GM23338 (cell line): Measurements from ENCODE around the gene TSC22D3. TPM values are rescaled to one million over a fixed set of nuclear protein-coding genes. Genes with fewer than 3 reads are reported as not detected.

ENCODE experiments used
- ATAC-seq: fragments of 200-7000 bp; cut with Tn5 transposase; 3 replicates; pipeline ENCODE4 v1.9.1; 2020
- DNase-seq: peaks from one replicate; pipeline ENCODE4 v3.0.0-alpha.2; 2015; ENCODE audit warnings: low spot score
- H2AFZ ChIP-seq: fragments of 200-600 bp; sonication (generic); 2 replicates; pipeline ENCODE4 v1.8.0; 2016; ENCODE audit warnings: antibody characterized with exemption, mild to moderate bottlenecking, moderate library complexity
- H3F3A ChIP-seq: fragments of 200-600 bp; sonication (generic); replicated peaks from 2 replicates; pipeline ENCODE4 v1.8.0; 2017; ENCODE audit warnings: antibody characterized with exemption, mixed run types, low read depth
- H3K27ac ChIP-seq: fragments of 200-600 bp; sonication (generic); 2 replicates; pipeline ENCODE4 v1.6.1; 2016; ENCODE audit warnings: low read depth
- H3K27me3 ChIP-seq: fragments of 200-600 bp; sonication (generic); 2 replicates; pipeline ENCODE4 v1.8.0; 2016; ENCODE audit warnings: mild to moderate bottlenecking, mixed run types, moderate library complexity; ENCODE audit not compliant: insufficient read depth
- H3K36me3 ChIP-seq: fragments of 200-600 bp; sonication (generic); 2 replicates; pipeline ENCODE4 v1.8.0; 2016; ENCODE audit warnings: mild to moderate bottlenecking; ENCODE audit not compliant: insufficient read depth
- H3K4me1 ChIP-seq: fragments of 200-600 bp; sonication (generic); 2 replicates; pipeline ENCODE4 v1.8.0; 2016; ENCODE audit warnings: mild to moderate bottlenecking, moderate library complexity; ENCODE audit not compliant: insufficient read depth
- H3K4me2 ChIP-seq: fragments of 200-600 bp; sonication (generic); 2 replicates; pipeline ENCODE4 v1.7.1; 2017; ENCODE audit warnings: mixed run types
- H3K4me3 ChIP-seq: fragments of 200-600 bp; sonication (generic); 2 replicates; pipeline ENCODE4 v1.6.1; 2016; ENCODE audit warnings: mixed run types
- H3K79me2 ChIP-seq: fragments of 200-600 bp; sonication (generic); replicated peaks from 2 replicates; pipeline ENCODE4 v1.8.0; 2017; ENCODE audit warnings: mild to moderate bottlenecking; ENCODE audit not compliant: insufficient read depth
- H3K9me2 ChIP-seq: fragments of 200-600 bp; sonication (generic); 2 replicates; pipeline ENCODE4 v1.8.0; 2017; ENCODE audit not compliant: insufficient read depth
- H4K20me1 ChIP-seq: fragments of 200-600 bp; sonication (generic); replicated peaks from 2 replicates; pipeline ENCODE4 v1.8.0; 2017; ENCODE audit warnings: mild to moderate bottlenecking; ENCODE audit not compliant: insufficient read depth
- H3K27ac Mint-ChIP-seq: 2 replicates; pipeline ENCODE4 v1.8.0; 2020; ENCODE audit warnings: inconsistent platforms, mild to moderate bottlenecking, moderate library complexity, mixed read lengths
- H3K27me3 Mint-ChIP-seq: 3 replicates; pipeline ENCODE4 v1.8.0; 2022; ENCODE audit warnings: low read depth, mild to moderate bottlenecking, moderate library complexity, mixed read lengths, inconsistent platforms; ENCODE audit not compliant: insufficient read depth, poor library complexity
- H3K36me3 Mint-ChIP-seq: 3 replicates; pipeline ENCODE4 v1.8.0; 2021; ENCODE audit warnings: low read depth, mild to moderate bottlenecking, inconsistent platforms, moderate library complexity, mixed read lengths
- H3K4me1 Mint-ChIP-seq: 3 replicates; pipeline ENCODE4 v1.8.0; 2020; ENCODE audit warnings: mild to moderate bottlenecking, inconsistent platforms, mixed read lengths
- H3K4me3 Mint-ChIP-seq: 3 replicates; pipeline ENCODE4 v1.8.0; 2021; ENCODE audit warnings: moderate library complexity, mild to moderate bottlenecking, inconsistent platforms, mixed read lengths
- H3K9me3 Mint-ChIP-seq: 3 replicates; pipeline ENCODE4 v1.8.0; 2020; ENCODE audit warnings: moderate library complexity, mild to moderate bottlenecking, inconsistent platforms, mixed read lengths
- CREB1 ChIP-seq: fragments of 250-450 bp; sonication (Bioruptor Pico); IDR thresholded peaks from 2 replicates; pipeline ENCODE4 v1.5.0; 2020; ENCODE audit warnings: low read depth, mild to moderate bottlenecking, moderate library complexity
- CTCF ChIP-seq, 2 experiments: fragments of 200-600 bp in 1 of 2; sonication (generic) in 1 of 2; conservative IDR thresholded peaks; 2 replicates each; pipeline versions ENCODE4 v1.5.1 to v1.6.1; 2016 to 2017; ENCODE audit warnings: antibody characterized with exemption in 2 of 2, low read depth in 2 of 2, mild to moderate bottlenecking in 2 of 2, moderate library complexity in 1 of 2
- ETS1 ChIP-seq: IDR thresholded peaks from 2 replicates; pipeline ENCODE4 v1.6.1; 2016; ENCODE audit warnings: antibody characterized with exemption
- EZH2 ChIP-seq: fragments of 200-600 bp; sonication (generic); IDR thresholded peaks from one replicate; pipeline ENCODE4 v1.8.0; 2017; ENCODE audit warnings: antibody characterized with exemption, mild to moderate bottlenecking, low read depth; ENCODE audit not compliant: unreplicated experiment
- EZH2phosphoT487 ChIP-seq: fragments of 200-600 bp; sonication (generic); IDR thresholded peaks from one replicate; pipeline ENCODE4 v1.8.1; 2018; ENCODE audit warnings: antibody characterized with exemption; ENCODE audit not compliant: unreplicated experiment
- JUNB ChIP-seq: IDR thresholded peaks from one replicate; pipeline ENCODE4 v1.6.1; 2016; ENCODE audit warnings: antibody characterized with exemption; ENCODE audit not compliant: unreplicated experiment
- NANOG ChIP-seq: IDR thresholded peaks from 2 replicates; pipeline ENCODE4 v1.6.1; 2016; ENCODE audit warnings: antibody characterized with exemption, borderline replicate concordance
- REST ChIP-seq: IDR thresholded peaks from one replicate; pipeline ENCODE4 v1.6.1; 2018; ENCODE audit warnings: antibody characterized with exemption; ENCODE audit not compliant: unreplicated experiment
- STAT1 ChIP-seq: IDR thresholded peaks from one replicate; pipeline ENCODE4 v1.6.1; 2016; ENCODE audit warnings: antibody characterized with exemption; ENCODE audit not compliant: unreplicated experiment
- ZNF114 ChIP-seq: fragments of 250-450 bp; sonication (Bioruptor Pico); IDR thresholded peaks from 2 replicates; pipeline ENCODE4 v1.5.0; 2020; ENCODE audit warnings: mild to moderate bottlenecking, moderate library complexity
- ZNF331 ChIP-seq: fragments of 250-450 bp; sonication (Bioruptor Pico); IDR thresholded peaks from 2 replicates; pipeline ENCODE4 v1.5.0; 2020; ENCODE audit warnings: low read depth, mild to moderate bottlenecking, moderate library complexity
- polyA plus RNA-seq: library from polyadenylated mRNA; unstranded; fragments of >200 nt; fragmentation: Nextera tagmentation; extraction: Ambion mirVana; gene quantifications from 2 replicates; pipeline ENCODE4 v1.2.1, GENCODE V29; 2016
- total RNA-seq: library from RNA; depleted of rRNA; stranded (reverse); fragments of >200 nt; shearing (Covaris generic); gene quantifications from 2 replicates; pipeline ENCODE4 v1.2.3, GENCODE V29; 2014

The TSC22D3 gene
- total and polyA plus RNA-seq, 2 experiments from 2014 or later, result 12.6 to 20.0 TPM

GRCh38 chrX:107713543-107714205 is 61.9 kb downstream of the TSC22D3 start (continued):
- TF ChIP-seq REST (no peak), EZH2 (no peak), CREB1 (CRISPR knock-in tag) (no peak), ETS1 (no peak), ZNF331 (CRISPR knock-in tag) (no peak), EZH2phosphoT487 (no peak), ZNF114 (CRISPR knock-in tag) (no peak)

GRCh38 chrX:107713203-107713542 is 62.4 kb downstream of the TSC22D3 start:
- Mint-ChIP-seq H3K27me3 (peaks cover 9% of the 10 kb centered on the region), H3K4me3 (no peak overlapping the region), H3K4me1 (peaks cover 24% of the 10 kb centered on the region), H3K36me3 (peaks cover 15% of the 10 kb centered on the region), H3K9me3 (no peaks in the 10 kb centered on the region), H3K27ac (no peak overlapping the region)
- Histone ChIP-seq H3K36me3 (no peaks in the 10 kb centered on the region), H2AFZ (no peak overlapping the region), H3K4me3 (no peak overlapping the region), H3F3A (no peaks in the 10 kb centered on the region), H3K9me2 (no peaks in the 10 kb centered on the region), H3K79me2 (no peaks in the 10 kb centered on the region), H3K27ac (no peak overlapping the region), H3K4me1 (peaks cover 6% of the 10 kb centered on the region), H3K27me3 (no peaks in the 10 kb centered on the region), H4K20me1 (no peaks in the 10 kb centered on the region), H3K4me2 (no peak overlapping the region)
- TF ChIP-seq CTCF (conservative IDR thresholded peaks at IDR 0.05; ENCODE audit: low read depth in 2 of 2) (no peak), ZNF114 (CRISPR knock-in tag) (no peak), STAT1 (no peak), ETS1 (no peak), NANOG (no peak), EZH2phosphoT487 (no peak), JUNB (no peak)
- ATAC-seq, result no peak
- no peak for DNase-seq
